H1 (cell line): ENCODE measurements around the gene GPR161.

ENCODE experiments used
- ATF2 ChIP-seq: IDR thresholded peaks from 2 replicates; pipeline ENCODE4 v1.6.1; 2012; ENCODE audit warnings: low read length, inconsistent platforms
- CTCF ChIP-seq, 3 experiments: IDR thresholded peaks; 1 replicate in 2 of 3; 2 replicates in 1 of 3; pipeline versions ENCODE4 v1.5.1 to v1.6.1; 2011; ENCODE audit warnings: low read length in 3 of 3, mild to moderate bottlenecking in 3 of 3, inconsistent platforms in 2 of 3, low read depth in 1 of 3, moderate library complexity in 1 of 3; ENCODE audit not compliant: insufficient read depth in 1 of 3; ENCODE audit errors: control extremely low read depth in 1 of 3
- EZH2 ChIP-seq: fragments of 200-600 bp; sonication (generic); IDR thresholded peaks from 2 replicates; pipeline ENCODE4 v1.7.1; 2012; ENCODE audit warnings: low read depth, mild to moderate bottlenecking, moderate library complexity, low read length, inconsistent platforms; ENCODE audit not compliant: severe bottlenecking
- NRF1 ChIP-seq: IDR thresholded peaks from 2 replicates; pipeline ENCODE4 v1.6.1; 2011; ENCODE audit warnings: mild to moderate bottlenecking, low read depth, low read length, improper control_type of control experiment
- POLR2A ChIP-seq, 2 experiments: IDR thresholded peaks; 1 replicate in 1 of 2; 2 replicates in 1 of 2; pipeline ENCODE4 v1.6.1; 2011; ENCODE audit warnings: low read depth in 2 of 2, low read length in 2 of 2, mild to moderate bottlenecking in 2 of 2; ENCODE audit errors: control extremely low read depth in 1 of 2
- USF2 ChIP-seq: IDR thresholded peaks from 2 replicates; pipeline ENCODE4 v1.6.1; 2011; ENCODE audit warnings: low read length, improper control_type of control experiment

GRCh38 chr1:168146626-168147025 lies 9.9 kb upstream of the GPR161 start:
- TF ChIP-seq EZH2 (no peak), CTCF (IDR thresholded peaks at IDR 0.05; ENCODE audit: control extremely low read depth in 1 of 3, insufficient read depth in 1 of 3, low read depth in 1 of 3, low read length in 3 of 3) (no peak), NRF1 (no peak), POLR2A (IDR thresholded peaks at IDR 0.05; ENCODE audit: control extremely low read depth in 1 of 2, low read depth in 2 of 2, low read length in 2 of 2) (no peak), ATF2 (no peak), USF2 (no peak)
